Small intestine (tissue), 7 donors: ENCODE data around the gene SMAD3. TPM values are rescaled to one million over a fixed set of nuclear protein-coding genes. Genes with fewer than 3 reads are reported as not detected.

Experiments
- DNase-seq, 2 donors: peaks; one replicate each; pipeline versions ENCODE4 v3.0.0 to v3.0.0-alpha.2; 2013
- FAIRE-seq: peaks from 2 replicates; lab custom pipeline; 2012; peaks lifted over from hg19 to GRCh38; lab: Jason Lieb, UNC
- H3K27ac ChIP-seq, 3 donors: one replicate each; pipeline ENCODE4 v1.5.1; 2013; ENCODE audit warnings: low read length in 2 of 3, mild to moderate bottlenecking in 2 of 3, control low read depth in 1 of 3, inconsistent platforms in 1 of 3, low read depth in 1 of 3, moderate library complexity in 1 of 3
- H3K27me3 ChIP-seq, 3 donors: one replicate each; pipeline ENCODE4 v1.6.1; 2013; ENCODE audit warnings: low read length in 3 of 3, inconsistent platforms in 1 of 3; ENCODE audit not compliant: control insufficient read depth in 3 of 3, insufficient read depth in 3 of 3
- H3K36me3 ChIP-seq, 3 donors: one replicate each; pipeline ENCODE4 v1.6.1; 2013; ENCODE audit warnings: low read length in 3 of 3, inconsistent platforms in 1 of 3, low read depth in 1 of 3, mild to moderate bottlenecking in 1 of 3, moderate library complexity in 1 of 3; ENCODE audit not compliant: control insufficient read depth in 3 of 3, insufficient read depth in 2 of 3
- H3K4me1 ChIP-seq, 3 donors: one replicate each; pipeline ENCODE4 v1.6.1; 2013; ENCODE audit warnings: low read length in 2 of 3, inconsistent platforms in 1 of 3, low read depth in 1 of 3, mild to moderate bottlenecking in 1 of 3, moderate library complexity in 1 of 3; ENCODE audit not compliant: control insufficient read depth in 3 of 3, insufficient read depth in 2 of 3
- H3K4me3 ChIP-seq, 3 donors: one replicate each; pipeline ENCODE4 v1.5.1; 2013; ENCODE audit warnings: low read length in 3 of 3, control low read depth in 1 of 3, inconsistent platforms in 1 of 3, low read depth in 1 of 3, mild to moderate bottlenecking in 1 of 3, moderate library complexity in 1 of 3
- H3K9me3 ChIP-seq, 2 donors: one replicate each; pipeline ENCODE4 v1.6.1; 2013; ENCODE audit warnings: low read depth in 1 of 2, low read length in 1 of 2; ENCODE audit not compliant: control insufficient read depth in 2 of 2, insufficient read depth in 1 of 2
- WGBS, 3 donors: extraction: QIAGEN DNeasy Blood & Tissue Kit; methylation state at CpG; one replicate each; pipeline ENCODE4 v1.1.7; 2013; 5-methylcytosine and 5-hydroxymethylcytosine counted together
- polyA plus RNA-seq, 4 donors: library from polyadenylated mRNA; stranded (reverse) in 3 of 4; unstranded in 1 of 4; fragments of 200-250 nt in 3 of 4; fragments of 120-200 nt in 1 of 4; gene quantifications; one replicate each; pipeline versions ENCODE4 v1.2.1 to v1.2.3, GENCODE V29; 2013
- donor health status: healthy with polysubstance abuse.
- donor health status: control.
- donor health status: control.
- donor health status: Bipolar disorder and iron deficiency.
- donor health status: healthy.

SMAD3 gene
- polyA plus RNA-seq, 4 donors = 11.6 to 33.2 (median 14.6) TPM

- DNase-seq = no peak
- H3K27ac ChIP-seq = peak overlapping the region in 2 of 3 donors; percentile 59 to 71
- H3K4me1 ChIP-seq = peaks cover 0 to 10% (median 2%) of the 10 kb centered on the region in 3 donors
- 87 to 94% (median 91%) methylated on average over 6 of the region's 6 CpGs for WGBS, 3 donors
- H3K27me3 ChIP-seq = no peaks in the 10 kb centered on the region
- peaks cover 4 to 26% (median 4%) of the 10 kb centered on the region in 3 donors for H3K36me3 ChIP-seq
- H3K9me3 ChIP-seq = no peaks in the 10 kb centered on the region
- no peak for FAIRE-seq
- no peak overlapping the region for H3K4me3 ChIP-seq
These were observed 130.8 kb downstream of the SMAD3 start for GRCh38 chr15:67196222-67196621.

DNA sequence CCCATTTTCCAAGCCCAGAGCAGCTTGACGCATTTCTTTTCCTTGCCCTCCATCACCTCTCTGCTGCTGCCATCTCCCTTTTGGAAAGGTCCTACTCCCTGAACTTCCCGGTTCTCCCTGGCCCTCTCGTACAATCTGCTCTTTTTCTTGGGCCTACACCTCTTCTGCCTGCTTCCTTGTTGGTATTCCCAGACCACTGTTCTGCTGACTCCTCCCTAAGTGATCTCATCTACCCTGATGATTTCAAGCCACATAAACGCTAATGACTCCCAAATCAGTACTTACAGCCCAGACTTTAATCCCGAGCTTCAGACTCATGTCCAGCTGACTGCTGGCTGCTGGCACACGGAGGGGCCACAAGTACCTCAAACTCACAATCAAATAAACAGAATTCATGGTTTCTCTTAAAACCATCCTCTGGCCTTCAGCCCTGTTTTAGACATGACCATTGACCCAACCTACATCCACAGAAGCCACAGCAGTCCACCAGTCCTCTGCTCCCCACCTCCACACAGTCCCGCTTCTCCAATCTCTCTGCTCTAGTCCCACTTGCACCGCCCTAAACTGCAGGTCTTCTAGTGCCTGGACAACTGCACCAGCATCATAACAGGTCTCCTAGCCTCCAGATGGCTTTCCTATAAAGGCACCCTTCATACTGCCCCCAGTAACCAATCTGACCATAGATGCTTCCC, 131.4 kb downstream of the SMAD3 start:
- Histone ChIP-seq H3K9me3 (no peaks in the 10 kb centered on the region), H3K4me3 (no peak overlapping the region), H3K27ac (peak overlapping the region in 2 of 3 donors; percentile 59 to 71), H3K36me3 (peaks cover 4 to 24% (median 6%) of the 10 kb centered on the region in 3 donors), H3K27me3 (no peaks in the 10 kb centered on the region), H3K4me1 (peaks cover 0 to 10% (median 2%) of the 10 kb centered on the region in 3 donors)
- WGBS, 3 donors = 36 to 60% (median 53%) methylated on average over 8 of the region's 8 CpGs
- FAIRE-seq (no peak), DNase-seq (peak; percentile 52 to 86)

GRCh38 chr15:67197364-67197695, 131.9 kb downstream of the SMAD3 start:
- Histone ChIP-seq H3K36me3 (peaks cover 6 to 19% (median 10%) of the 10 kb centered on the region in 3 donors), H3K27me3 (no peaks in the 10 kb centered on the region), H3K4me1 (peaks cover 0 to 10% (median 2%) of the 10 kb centered on the region in 3 donors), H3K9me3 (no peaks in the 10 kb centered on the region), H3K27ac (peak overlapping the region in 1 of 3 donors; percentile 6), H3K4me3 (no peak overlapping the region)
- WGBS, 3 donors = 76 to 89% (median 85%) methylated on average over 2 of the region's 2 CpGs
- FAIRE-seq (no peak), DNase-seq (no peak)

DNA sequence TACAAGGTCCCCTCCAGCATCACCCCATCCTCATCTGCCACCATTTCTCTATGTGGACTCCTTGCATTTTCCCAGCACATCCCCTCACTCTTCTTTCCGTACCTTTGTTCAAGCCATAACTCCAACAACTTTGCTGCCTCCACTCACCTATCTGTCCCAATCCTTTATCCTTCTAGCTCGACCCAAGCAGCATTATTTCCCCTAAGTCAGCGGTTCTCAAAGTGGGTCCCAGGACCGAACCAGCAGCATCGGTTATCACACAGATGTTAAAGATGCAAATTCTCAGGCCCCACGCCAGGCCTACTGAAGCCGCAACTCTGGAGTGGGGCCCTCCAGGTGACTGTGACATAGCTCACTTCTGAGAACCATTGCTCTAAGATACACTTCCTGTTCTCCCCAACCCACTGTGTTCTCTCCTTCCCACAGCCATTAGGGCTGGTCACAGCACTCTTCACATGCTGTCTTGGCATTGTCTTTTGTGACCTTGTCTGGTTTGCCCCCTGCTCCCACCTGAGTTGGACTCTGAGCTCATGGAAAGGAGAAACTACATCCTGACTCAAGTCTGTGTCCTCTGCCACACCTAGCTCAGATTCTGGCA, 132.9 kb downstream of the SMAD3 start:
- FAIRE-seq (no peak), DNase-seq (peak in 1 of 2 donors; percentile 28)
- Histone ChIP-seq H3K36me3 (peaks cover 6 to 14% (median 8%) of the 10 kb centered on the region in 3 donors), H3K27ac (no peak overlapping the region), H3K4me3 (no peak overlapping the region), H3K9me3 (no peaks in the 10 kb centered on the region), H3K27me3 (no peaks in the 10 kb centered on the region), H3K4me1 (peaks cover 0 to 10% (median 2%) of the 10 kb centered on the region in 3 donors)
- 88 to 91% (median 89%) methylated on average over 7 of the region's 7 CpGs for WGBS, 3 donors

DNA sequence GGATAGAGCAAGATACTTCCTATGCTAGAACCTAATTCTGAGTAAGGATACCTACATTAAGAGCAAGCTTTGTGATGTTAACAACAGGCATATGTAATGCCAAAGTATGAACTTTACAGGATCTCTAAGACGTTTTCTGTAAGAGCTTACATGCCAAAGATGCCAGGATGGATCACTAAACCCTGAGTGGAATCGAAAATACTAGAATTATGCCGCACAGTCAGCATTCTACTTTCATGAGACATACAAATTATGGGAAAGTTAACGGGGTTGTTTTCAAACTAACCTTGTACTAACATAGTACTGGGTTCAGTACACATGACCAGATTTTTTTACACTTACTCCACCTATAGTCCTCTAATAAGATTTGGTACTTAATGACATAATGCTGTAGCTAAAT, 134.0 kb downstream of the SMAD3 start:
- WGBS, 3 donors = 91 to 93% (median 92%) methylated on average over 4 of the region's 4 CpGs
- no peak for FAIRE-seq
- Histone ChIP-seq H3K27me3 (no peaks in the 10 kb centered on the region), H3K27ac (no peak overlapping the region), H3K36me3 (peaks cover 6 to 9% (median 8%) of the 10 kb centered on the region in 3 donors), H3K4me1 (peaks cover 0 to 10% (median 2%) of the 10 kb centered on the region in 3 donors), H3K9me3 (no peaks in the 10 kb centered on the region), H3K4me3 (no peak overlapping the region)
- DNase-seq = no peak

DNA sequence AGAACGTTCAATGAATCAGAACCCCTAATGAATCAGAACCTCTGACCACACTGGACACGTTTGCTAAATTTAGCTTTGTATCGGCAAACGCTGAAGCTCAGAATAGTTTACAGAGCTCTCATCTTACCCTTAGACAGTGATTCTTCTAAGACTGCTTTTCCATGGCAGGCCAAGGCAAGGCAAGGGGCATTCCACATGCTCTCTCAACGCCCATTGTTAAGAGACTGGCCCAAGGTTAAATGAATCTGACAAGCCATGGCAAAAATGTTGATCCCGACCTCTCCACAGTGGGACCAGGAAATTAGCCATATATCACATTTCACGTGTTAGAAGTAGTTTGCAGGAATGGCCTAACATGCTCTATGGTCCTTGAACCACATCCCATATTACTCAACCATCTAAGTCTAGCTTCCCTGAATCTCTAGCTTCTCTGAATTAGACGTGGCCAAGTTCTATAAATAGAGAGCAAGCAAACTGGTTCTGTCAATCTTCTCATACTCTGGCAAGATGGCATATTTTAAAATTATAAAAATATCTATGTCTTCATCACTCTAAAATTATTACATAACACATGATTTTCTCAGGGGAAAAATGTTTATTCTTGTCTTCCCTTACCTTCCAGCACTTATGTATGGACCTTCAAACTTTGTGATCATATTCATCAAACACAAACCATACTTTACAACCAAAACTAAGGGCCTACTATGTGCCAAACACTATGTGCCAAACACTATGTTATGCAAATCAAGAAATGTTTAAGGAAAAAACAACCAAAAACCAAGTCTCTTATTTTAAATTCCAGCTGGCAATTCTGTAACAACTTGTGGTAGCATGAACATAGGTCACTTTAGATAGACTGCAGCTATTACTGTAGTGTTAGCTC, 134.7 kb downstream of the SMAD3 start:
- FAIRE-seq = no peak
- Histone ChIP-seq H3K4me1 (peaks cover 0 to 10% (median 2%) of the 10 kb centered on the region in 3 donors), H3K36me3 (peaks cover 3 to 8% (median 5%) of the 10 kb centered on the region in 3 donors), H3K27me3 (no peaks in the 10 kb centered on the region), H3K27ac (no peak overlapping the region), H3K9me3 (no peaks in the 10 kb centered on the region), H3K4me3 (no peak overlapping the region)
- no peak for DNase-seq
- WGBS, 3 donors = 78 to 86% (median 78%) methylated on average over 8 of the region's 8 CpGs

GRCh38 chr15:67201136-67201535, 135.7 kb downstream of the SMAD3 start:
- DNase-seq = no peak
- FAIRE-seq = no peak
- H3K9me3 ChIP-seq = no peaks in the 10 kb centered on the region
- peaks cover 2 to 10% (median 2%) of the 10 kb centered on the region in 3 donors for H3K36me3 ChIP-seq
- H3K4me3 ChIP-seq = no peak overlapping the region
- H3K4me1 ChIP-seq = peaks cover 0 to 9% (median 2%) of the 10 kb centered on the region in 3 donors
- no peaks in the 10 kb centered on the region for H3K27me3 ChIP-seq
- H3K27ac ChIP-seq = no peak overlapping the region

- no peaks in the 10 kb centered on the region for H3K9me3 ChIP-seq
- H3K4me3 ChIP-seq = no peak overlapping the region
- H3K27me3 ChIP-seq = no peaks in the 10 kb centered on the region
- WGBS, 3 donors = 98% methylated on average over 2 of the region's 2 CpGs
- H3K36me3 ChIP-seq = peaks cover 2 to 10% (median 6%) of the 10 kb centered on the region in 3 donors
- H3K4me1 ChIP-seq = peaks cover 0 to 1% (median 0%) of the 10 kb centered on the region in 3 donors
- no peak overlapping the region for H3K27ac ChIP-seq
- FAIRE-seq (no peak), DNase-seq (no peak)
These were observed 136.7 kb downstream of the SMAD3 start for GRCh38 chr15:67202091-67202490.
